ENCODE results near the gene LRRC1. TPM values are rescaled to one million over a fixed set of nuclear protein-coding genes. Genes with fewer than 3 reads are reported as not detected.

LRRC1 gene
- total and polyA plus RNA-seq, 2 donors, result 21.6 to 21.7 TPM

- Histone ChIP-seq H3K27ac (ENCODE audit: low read depth in 1 of 2, low read length in 1 of 2) (no peak overlapping the region), H3K4me3 (ENCODE audit: low read length in 2 of 2) (no peak overlapping the region), H3K9me3 (ENCODE audit: control insufficient read depth in 2 of 2, insufficient read depth in 1 of 2, low read length in 1 of 2) (no peaks in the 10 kb centered on the region), H3K36me3 (ENCODE audit: control insufficient read depth in 2 of 2, insufficient read depth in 2 of 2, low read length in 1 of 2) (peaks cover 10 to 34% of the 10 kb centered on the region in 2 donors), H3K27me3 (ENCODE audit: control insufficient read depth in 2 of 2, insufficient read depth in 1 of 2, low read length in 1 of 2) (no peaks in the 10 kb centered on the region), H3K4me1 (ENCODE audit: control insufficient read depth in 2 of 2, insufficient read depth in 2 of 2, low read length in 2 of 2) (no peaks in the 10 kb centered on the region)
- DNase-seq (ENCODE audit: low read depth in 6 of 9, low spot score in 9 of 9), result no peak
- WGBS, result 96% methylated on average over 3 of the region's 3 CpGs
These were observed 129.5 kb downstream of the LRRC1 start for GRCh38 chr6:53924277-53924676.

GRCh38 chr6:53924821-53925422 lies 130.1 kb downstream of the LRRC1 start:
- H3K27me3 ChIP-seq (ENCODE audit: control insufficient read depth in 2 of 2, insufficient read depth in 1 of 2, low read length in 1 of 2), result no peaks in the 10 kb centered on the region
- H3K9me3 ChIP-seq (ENCODE audit: control insufficient read depth in 2 of 2, insufficient read depth in 1 of 2, low read length in 1 of 2), result no peaks in the 10 kb centered on the region
- WGBS, result 94% methylated on average over 7 of the region's 7 CpGs
- no peaks in the 10 kb centered on the region for H3K4me1 ChIP-seq (ENCODE audit: control insufficient read depth in 2 of 2, insufficient read depth in 2 of 2, low read length in 2 of 2)
- H3K36me3 ChIP-seq (ENCODE audit: control insufficient read depth in 2 of 2, insufficient read depth in 2 of 2, low read length in 1 of 2), result peaks cover 5 to 32% of the 10 kb centered on the region in 2 donors
- DNase-seq (ENCODE audit: low read depth in 6 of 9, low spot score in 9 of 9), result no peak
- no peak overlapping the region for H3K4me3 ChIP-seq (ENCODE audit: low read length in 2 of 2)
- no peak overlapping the region for H3K27ac ChIP-seq (ENCODE audit: low read depth in 1 of 2, low read length in 1 of 2)

GRCh38 chr6:53925891-53926290 lies 131.1 kb downstream of the LRRC1 start:
- 93% methylated on average over 6 of the region's 6 CpGs for WGBS
- Histone ChIP-seq H3K27me3 (ENCODE audit: control insufficient read depth in 2 of 2, insufficient read depth in 1 of 2, low read length in 1 of 2) (no peaks in the 10 kb centered on the region), H3K27ac (ENCODE audit: low read depth in 1 of 2, low read length in 1 of 2) (no peak overlapping the region), H3K9me3 (ENCODE audit: control insufficient read depth in 2 of 2, insufficient read depth in 1 of 2, low read length in 1 of 2) (no peaks in the 10 kb centered on the region), H3K4me3 (ENCODE audit: low read length in 2 of 2) (no peak overlapping the region), H3K4me1 (ENCODE audit: control insufficient read depth in 2 of 2, insufficient read depth in 2 of 2, low read length in 2 of 2) (no peaks in the 10 kb centered on the region), H3K36me3 (ENCODE audit: control insufficient read depth in 2 of 2, insufficient read depth in 2 of 2, low read length in 1 of 2) (peaks cover 5 to 23% of the 10 kb centered on the region in 2 donors)
- no peak for DNase-seq (ENCODE audit: low read depth in 6 of 9, low spot score in 9 of 9)

- Histone ChIP-seq H3K9me3 (ENCODE audit: control insufficient read depth in 2 of 2, insufficient read depth in 1 of 2, low read length in 1 of 2) (no peaks in the 10 kb centered on the region), H3K27me3 (ENCODE audit: control insufficient read depth in 2 of 2, insufficient read depth in 1 of 2, low read length in 1 of 2) (no peaks in the 10 kb centered on the region), H3K36me3 (ENCODE audit: control insufficient read depth in 2 of 2, insufficient read depth in 2 of 2, low read length in 1 of 2) (peaks cover 5 to 16% of the 10 kb centered on the region in 2 donors), H3K27ac (ENCODE audit: low read depth in 1 of 2, low read length in 1 of 2) (no peak overlapping the region), H3K4me3 (ENCODE audit: low read length in 2 of 2) (no peak overlapping the region), H3K4me1 (ENCODE audit: control insufficient read depth in 2 of 2, insufficient read depth in 2 of 2, low read length in 2 of 2) (no peaks in the 10 kb centered on the region)
- WGBS, result 97% methylated on average over 2 of the region's 2 CpGs
- DNase-seq (ENCODE audit: low read depth in 6 of 9, low spot score in 9 of 9), result no peak
These were observed 131.7 kb downstream of the LRRC1 start for GRCh38 chr6:53926505-53926904.

GRCh38 chr6:53928641-53929040 lies 133.8 kb downstream of the LRRC1 start:
- no peak for DNase-seq (ENCODE audit: low read depth in 6 of 9, low spot score in 9 of 9)
- 89% methylated on average over 1 of the region's 1 CpG for WGBS
- Histone ChIP-seq H3K9me3 (ENCODE audit: control insufficient read depth in 2 of 2, insufficient read depth in 1 of 2, low read length in 1 of 2) (no peaks in the 10 kb centered on the region), H3K36me3 (ENCODE audit: control insufficient read depth in 2 of 2, insufficient read depth in 2 of 2, low read length in 1 of 2) (peaks cover 0 to 7% of the 10 kb centered on the region in 2 donors), H3K27me3 (ENCODE audit: control insufficient read depth in 2 of 2, insufficient read depth in 1 of 2, low read length in 1 of 2) (no peaks in the 10 kb centered on the region), H3K4me1 (ENCODE audit: control insufficient read depth in 2 of 2, insufficient read depth in 2 of 2, low read length in 2 of 2) (no peaks in the 10 kb centered on the region), H3K27ac (ENCODE audit: low read depth in 1 of 2, low read length in 1 of 2) (no peak overlapping the region), H3K4me3 (ENCODE audit: low read length in 2 of 2) (no peak overlapping the region)

GRCh38 chr6:53929041-53929820 lies 134.4 kb downstream of the LRRC1 start:
- no peak for DNase-seq (ENCODE audit: low read depth in 6 of 9, low spot score in 9 of 9)
- no peak overlapping the region for H3K4me3 ChIP-seq (ENCODE audit: low read length in 2 of 2)
- no peaks in the 10 kb centered on the region for H3K9me3 ChIP-seq (ENCODE audit: control insufficient read depth in 2 of 2, insufficient read depth in 1 of 2, low read length in 1 of 2)
- no peaks in the 10 kb centered on the region for H3K27me3 ChIP-seq (ENCODE audit: control insufficient read depth in 2 of 2, insufficient read depth in 1 of 2, low read length in 1 of 2)
- H3K36me3 ChIP-seq (ENCODE audit: control insufficient read depth in 2 of 2, insufficient read depth in 2 of 2, low read length in 1 of 2), result peaks cover 0 to 7% of the 10 kb centered on the region in 2 donors
- no peaks in the 10 kb centered on the region for H3K4me1 ChIP-seq (ENCODE audit: control insufficient read depth in 2 of 2, insufficient read depth in 2 of 2, low read length in 2 of 2)
- no peak overlapping the region for H3K27ac ChIP-seq (ENCODE audit: low read depth in 1 of 2, low read length in 1 of 2)
- 97% methylated on average over 4 of the region's 4 CpGs for WGBS

GRCh38 chr6:53929821-53930120 lies 135.0 kb downstream of the LRRC1 start:
- no peak overlapping the region for H3K27ac ChIP-seq (ENCODE audit: low read depth in 1 of 2, low read length in 1 of 2)
- H3K4me1 ChIP-seq (ENCODE audit: control insufficient read depth in 2 of 2, insufficient read depth in 2 of 2, low read length in 2 of 2), result no peaks in the 10 kb centered on the region
- H3K9me3 ChIP-seq (ENCODE audit: control insufficient read depth in 2 of 2, insufficient read depth in 1 of 2, low read length in 1 of 2), result no peaks in the 10 kb centered on the region
- DNase-seq (ENCODE audit: low read depth in 6 of 9, low spot score in 9 of 9), result no peak
- 97% methylated on average over 6 of the region's 6 CpGs for WGBS
- no peak overlapping the region for H3K4me3 ChIP-seq (ENCODE audit: low read length in 2 of 2)
- H3K36me3 ChIP-seq (ENCODE audit: control insufficient read depth in 2 of 2, insufficient read depth in 2 of 2, low read length in 1 of 2), result peaks cover 0 to 4% of the 10 kb centered on the region in 2 donors
- no peaks in the 10 kb centered on the region for H3K27me3 ChIP-seq (ENCODE audit: control insufficient read depth in 2 of 2, insufficient read depth in 1 of 2, low read length in 1 of 2)

- no peak overlapping the region for H3K4me3 ChIP-seq (ENCODE audit: low read length in 2 of 2)
- H3K36me3 ChIP-seq (ENCODE audit: control insufficient read depth in 2 of 2, insufficient read depth in 2 of 2, low read length in 1 of 2), result peaks cover 0 to 4% of the 10 kb centered on the region in 2 donors
- no peaks in the 10 kb centered on the region for H3K4me1 ChIP-seq (ENCODE audit: control insufficient read depth in 2 of 2, insufficient read depth in 2 of 2, low read length in 2 of 2)
- H3K9me3 ChIP-seq (ENCODE audit: control insufficient read depth in 2 of 2, insufficient read depth in 1 of 2, low read length in 1 of 2), result no peaks in the 10 kb centered on the region
- H3K27me3 ChIP-seq (ENCODE audit: control insufficient read depth in 2 of 2, insufficient read depth in 1 of 2, low read length in 1 of 2), result no peaks in the 10 kb centered on the region
- 96% methylated on average over 1 of the region's 1 CpG for WGBS
- DNase-seq (ENCODE audit: low read depth in 6 of 9, low spot score in 9 of 9), result no peak
- H3K27ac ChIP-seq (ENCODE audit: low read depth in 1 of 2, low read length in 1 of 2), result no peak overlapping the region
These were observed 135.5 kb downstream of the LRRC1 start for GRCh38 chr6:53930330-53930729.

GRCh38 chr6:53931086-53931485 lies 136.3 kb downstream of the LRRC1 start:
- Histone ChIP-seq H3K36me3 (ENCODE audit: control insufficient read depth in 2 of 2, insufficient read depth in 2 of 2, low read length in 1 of 2) (peaks cover 0 to 4% of the 10 kb centered on the region in 2 donors), H3K9me3 (ENCODE audit: control insufficient read depth in 2 of 2, insufficient read depth in 1 of 2, low read length in 1 of 2) (no peaks in the 10 kb centered on the region), H3K4me1 (ENCODE audit: control insufficient read depth in 2 of 2, insufficient read depth in 2 of 2, low read length in 2 of 2) (no peaks in the 10 kb centered on the region), H3K27me3 (ENCODE audit: control insufficient read depth in 2 of 2, insufficient read depth in 1 of 2, low read length in 1 of 2) (no peaks in the 10 kb centered on the region), H3K4me3 (ENCODE audit: low read length in 2 of 2) (no peak overlapping the region), H3K27ac (ENCODE audit: low read depth in 1 of 2, low read length in 1 of 2) (no peak overlapping the region)
- no peak for DNase-seq (ENCODE audit: low read depth in 6 of 9, low spot score in 9 of 9)
- WGBS, result 90% methylated on average over 3 of the region's 3 CpGs

Measured in thymus (tissue), 11 donors.